Measurements from ENCODE around the gene SPATA2.

Gene SPATA2

DNA sequence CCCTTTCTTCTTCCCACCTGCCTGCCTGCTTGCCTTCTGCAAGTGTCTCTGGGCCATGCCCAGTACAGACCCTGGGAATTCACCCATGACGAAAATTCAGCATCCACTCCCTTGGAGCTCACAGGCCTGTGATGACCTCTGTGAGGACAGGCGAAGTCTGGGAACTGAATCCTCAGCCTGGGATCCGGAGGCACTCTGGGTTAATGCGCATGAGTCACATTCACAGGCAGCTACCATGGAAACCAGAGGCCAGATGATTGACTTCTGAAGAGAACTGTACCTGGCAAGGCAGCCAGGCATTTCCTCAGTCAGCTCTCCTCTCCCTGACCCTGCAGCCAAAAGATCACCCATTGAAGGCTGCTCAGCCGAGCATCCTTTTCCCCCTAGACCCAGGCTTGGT, 61.7 kb downstream of the SPATA2 start:
- Histone ChIP-seq H3K36me3 (no peaks in the 10 kb centered on the region; the same call in 1 of the 2 replicates), H3K27me3 (ENCODE audit: insufficient read depth, low read depth, severe bottlenecking) (no peaks in the 10 kb centered on the region), H3K4me3 (ENCODE audit: low read depth, low read length) (no peak overlapping the region), H3K9me3 (ENCODE audit: severe bottlenecking) (no peaks in the 10 kb centered on the region), H3K27ac (no peak overlapping the region)
- TF ChIP-seq, protein P1, sequence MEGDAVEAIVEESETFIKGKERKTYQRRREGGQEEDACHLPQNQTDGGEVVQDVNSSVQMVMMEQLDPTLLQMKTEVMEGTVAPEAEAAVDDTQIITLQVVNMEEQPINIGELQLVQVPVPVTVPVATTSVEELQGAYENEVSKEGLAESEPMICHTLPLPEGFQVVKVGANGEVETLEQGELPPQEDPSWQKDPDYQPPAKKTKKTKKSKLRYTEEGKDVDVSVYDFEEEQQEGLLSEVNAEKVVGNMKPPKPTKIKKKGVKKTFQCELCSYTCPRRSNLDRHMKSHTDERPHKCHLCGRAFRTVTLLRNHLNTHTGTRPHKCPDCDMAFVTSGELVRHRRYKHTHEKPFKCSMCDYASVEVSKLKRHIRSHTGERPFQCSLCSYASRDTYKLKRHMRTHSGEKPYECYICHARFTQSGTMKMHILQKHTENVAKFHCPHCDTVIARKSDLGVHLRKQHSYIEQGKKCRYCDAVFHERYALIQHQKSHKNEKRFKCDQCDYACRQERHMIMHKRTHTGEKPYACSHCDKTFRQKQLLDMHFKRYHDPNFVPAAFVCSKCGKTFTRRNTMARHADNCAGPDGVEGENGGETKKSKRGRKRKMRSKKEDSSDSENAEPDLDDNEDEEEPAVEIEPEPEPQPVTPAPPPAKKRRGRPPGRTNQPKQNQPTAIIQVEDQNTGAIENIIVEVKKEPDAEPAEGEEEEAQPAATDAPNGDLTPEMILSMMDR (IDR thresholded peaks at IDR 0.05; ENCODE audit: low read depth, low read length): no peak
- peak; percentile 49 for DNase-seq

Data from WERI-Rb-1 (cell line).